UCSD-AML1 (cell line): ENCODE data around the gene IGLL1.
"Not testable (repeated sequence)": the region's sequence is repeated elsewhere in the genome, so short reads cannot be mapped to it uniquely, and the experiment has no call there.

Experiments
- DNase-seq: peaks from one replicate; lab custom pipeline; 2025; ENCODE audit not compliant: unreplicated experiment; lab: John Stamatoyannopoulos, UW

The IGLL1 gene

GRCh38 chr22:23542391-23542790 lies 37.7 kb downstream of the IGLL1 start:
- not testable (repeated sequence) for DNase-seq

- DNase-seq, result not testable (repeated sequence)
These were observed 38.2 kb downstream of the IGLL1 start for GRCh38 chr22:23541849-23542281.

- DNase-seq, result not testable (repeated sequence)
These were observed 39.3 kb downstream of the IGLL1 start for GRCh38 chr22:23540837-23541236.

DNA sequence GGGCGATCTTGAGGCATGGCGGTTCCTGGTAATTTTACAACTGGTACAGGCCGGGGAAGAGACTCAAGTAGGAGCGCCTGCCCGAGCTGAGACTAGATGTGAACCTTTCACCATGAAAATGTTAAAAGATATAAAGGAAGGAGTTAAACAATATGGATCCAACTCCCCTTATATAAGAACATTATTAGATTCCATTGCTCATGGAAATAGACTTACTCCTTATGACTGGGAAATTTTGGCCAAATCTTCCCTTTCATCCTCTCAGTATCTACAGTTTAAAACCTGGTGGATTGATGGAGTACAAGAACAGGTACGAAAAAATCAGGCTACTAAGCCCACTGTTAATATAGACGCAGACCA lies 40.3 kb downstream of the IGLL1 start:
- DNase-seq, result not testable (repeated sequence)

- peak; percentile 79 for DNase-seq
These were observed 40.8 kb downstream of the IGLL1 start for GRCh38 chr22:23539135-23539838.

DNA sequence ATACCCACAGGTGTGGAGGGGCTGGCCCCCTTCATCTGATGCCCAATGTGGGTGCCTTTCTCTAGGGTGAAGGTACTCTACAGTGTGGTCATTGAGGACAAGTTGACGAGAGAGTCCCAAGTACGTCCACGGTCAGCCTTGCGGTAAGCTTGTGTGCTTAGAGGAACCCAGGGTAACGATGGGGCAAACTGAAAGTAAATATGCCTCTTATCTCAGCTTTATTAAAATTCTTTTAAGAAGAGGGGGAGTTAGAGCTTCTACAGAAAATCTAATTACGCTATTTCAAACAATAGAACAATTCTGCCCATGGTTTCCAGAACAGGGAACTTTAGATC lies 41.4 kb downstream of the IGLL1 start:
- not testable (repeated sequence) for DNase-seq

GRCh38 chr22:23537830-23538695 lies 42.0 kb downstream of the IGLL1 start:
- not testable (repeated sequence) for DNase-seq

DNA sequence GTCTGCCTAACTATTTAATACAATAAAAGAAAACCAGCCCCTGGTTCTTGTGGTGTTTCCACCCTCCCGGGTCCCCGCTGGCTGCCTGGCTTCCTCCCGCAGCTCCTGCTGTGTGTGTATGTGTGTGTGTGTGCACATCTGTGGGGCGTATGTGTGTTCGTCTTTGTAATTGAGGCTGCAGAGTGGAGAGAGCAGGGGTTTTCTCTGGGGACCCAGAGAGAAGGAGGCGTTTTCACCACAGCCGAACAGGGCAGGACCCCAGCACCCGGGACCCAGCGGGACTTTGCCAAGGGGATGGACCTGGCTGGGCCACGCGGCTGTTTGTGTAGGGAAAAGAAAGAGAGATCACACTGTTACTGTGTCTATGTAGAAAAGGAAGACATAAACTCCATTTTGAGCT lies 42.7 kb downstream of the IGLL1 start:
- DNase-seq, result no peak

DNA sequence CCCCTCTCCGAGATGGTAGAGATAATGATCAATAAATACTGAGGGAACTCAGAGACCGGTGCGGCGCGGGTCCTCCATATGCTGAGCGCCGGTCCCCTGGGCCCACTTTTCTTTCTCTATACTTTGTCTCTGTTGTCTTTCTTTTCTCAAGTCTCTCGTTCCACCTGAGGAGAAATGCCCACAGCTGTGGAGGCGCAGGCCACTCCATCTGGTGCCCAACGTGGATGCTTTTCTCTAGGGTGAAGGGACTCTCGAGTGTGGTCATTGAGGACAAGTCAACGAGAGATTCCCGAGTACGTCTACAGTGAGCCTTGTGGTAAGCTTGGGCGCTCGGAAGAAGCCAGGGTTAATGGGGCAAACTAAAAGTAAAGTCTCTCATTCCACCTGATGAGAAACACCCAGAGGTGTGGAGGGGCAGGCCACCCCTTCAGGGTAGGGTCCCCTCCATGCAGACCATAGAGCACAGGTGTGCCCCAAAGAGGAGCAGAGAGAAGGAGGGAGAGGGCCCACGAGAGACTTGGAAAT lies 43.2 kb downstream of the IGLL1 start:
- DNase-seq, result no peak

GRCh38 chr22:23535790-23536661 lies 44.1 kb downstream of the IGLL1 start:
- not testable (repeated sequence) for DNase-seq

- DNase-seq, result no peak
These were observed 45.0 kb downstream of the IGLL1 start for GRCh38 chr22:23534851-23535717.

GRCh38 chr22:23534201-23534850 lies 45.8 kb downstream of the IGLL1 start:
- no peak for DNase-seq

DNA sequence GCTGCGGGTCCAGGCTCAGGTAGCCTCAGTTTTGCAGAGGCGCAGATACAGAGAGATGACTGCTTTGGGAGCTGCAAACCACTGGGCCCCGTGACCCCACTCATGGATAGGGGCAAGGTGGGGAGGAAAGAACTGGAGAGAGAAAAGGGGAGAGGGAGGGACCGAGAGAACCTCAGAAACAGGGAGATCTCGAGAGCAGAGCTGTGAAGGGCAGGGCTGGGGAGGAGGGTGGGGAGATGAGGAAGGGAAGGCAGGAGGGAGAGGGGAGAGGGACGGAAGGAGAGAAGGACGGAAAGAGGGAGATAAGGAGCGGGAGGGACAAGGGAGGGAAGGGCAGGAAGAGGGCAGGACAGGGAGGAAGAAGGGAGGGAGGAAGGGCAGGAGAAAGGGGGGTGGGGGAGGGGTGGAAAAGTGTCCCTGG lies 46.3 kb downstream of the IGLL1 start:
- DNase-seq, result peak; percentile 59

DNA sequence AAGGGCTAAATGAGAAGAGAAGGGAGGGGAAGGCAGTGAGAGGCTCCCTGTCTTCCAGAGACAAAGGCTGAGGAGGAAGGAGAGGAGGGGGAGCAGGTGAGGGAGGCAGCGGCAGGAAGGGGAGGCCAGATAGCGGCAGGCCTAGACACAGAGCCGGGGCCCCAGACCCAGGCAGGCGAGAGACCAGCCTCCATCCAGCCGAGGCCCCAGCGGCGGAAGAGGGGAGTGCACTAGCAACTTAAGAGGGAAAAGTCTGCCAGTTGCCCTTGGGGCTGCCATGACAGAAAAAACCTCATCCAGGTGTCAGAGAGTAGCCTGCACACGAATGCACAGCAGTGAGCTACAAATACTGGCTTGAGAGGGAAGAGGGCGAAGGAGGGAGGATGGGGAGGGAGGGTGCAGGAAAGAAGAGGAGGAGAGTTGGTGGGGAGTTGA lies 46.7 kb downstream of the IGLL1 start:
- peak; percentile 81 for DNase-seq

- DNase-seq, result no peak
These were observed 47.4 kb downstream of the IGLL1 start for GRCh38 chr22:23532731-23533130.

DNA sequence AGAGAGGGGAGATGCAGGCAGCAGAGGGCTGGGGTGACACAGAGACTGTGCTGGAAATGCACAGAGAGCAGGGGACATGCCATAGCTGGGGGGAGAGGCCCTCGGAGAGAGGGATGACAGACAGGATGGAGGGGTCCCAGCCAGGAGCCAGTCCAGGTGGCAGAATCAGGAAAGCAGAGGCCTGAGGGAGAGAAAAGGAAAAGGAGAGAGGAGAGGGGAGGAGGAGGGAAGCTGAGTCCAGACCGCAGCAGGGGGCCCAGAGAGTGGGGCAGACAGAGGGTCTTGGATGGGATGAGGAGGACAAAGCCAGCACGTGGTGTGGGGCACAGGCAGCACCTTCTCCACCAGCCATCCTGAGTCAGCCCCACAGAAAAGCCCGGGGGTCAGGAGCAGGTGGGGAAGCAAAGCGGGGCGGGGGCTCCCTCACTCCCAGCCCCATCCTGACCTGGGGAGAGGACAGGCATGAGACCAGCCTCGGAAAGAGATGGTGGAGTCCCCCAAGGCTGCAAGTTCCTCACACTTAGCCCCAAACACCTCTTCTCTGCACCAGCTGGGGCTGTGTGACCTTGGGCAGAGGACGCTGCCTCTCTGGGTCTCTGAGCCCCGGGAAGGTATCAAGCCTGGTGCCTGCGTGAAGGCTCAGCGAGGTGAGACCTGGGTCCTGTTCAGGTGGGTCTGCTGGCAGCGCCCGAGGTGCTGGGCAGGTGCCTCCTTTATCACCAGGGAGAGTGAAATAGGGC lies 48.0 kb downstream of the IGLL1 start:
- DNase-seq, result no peak

DNA sequence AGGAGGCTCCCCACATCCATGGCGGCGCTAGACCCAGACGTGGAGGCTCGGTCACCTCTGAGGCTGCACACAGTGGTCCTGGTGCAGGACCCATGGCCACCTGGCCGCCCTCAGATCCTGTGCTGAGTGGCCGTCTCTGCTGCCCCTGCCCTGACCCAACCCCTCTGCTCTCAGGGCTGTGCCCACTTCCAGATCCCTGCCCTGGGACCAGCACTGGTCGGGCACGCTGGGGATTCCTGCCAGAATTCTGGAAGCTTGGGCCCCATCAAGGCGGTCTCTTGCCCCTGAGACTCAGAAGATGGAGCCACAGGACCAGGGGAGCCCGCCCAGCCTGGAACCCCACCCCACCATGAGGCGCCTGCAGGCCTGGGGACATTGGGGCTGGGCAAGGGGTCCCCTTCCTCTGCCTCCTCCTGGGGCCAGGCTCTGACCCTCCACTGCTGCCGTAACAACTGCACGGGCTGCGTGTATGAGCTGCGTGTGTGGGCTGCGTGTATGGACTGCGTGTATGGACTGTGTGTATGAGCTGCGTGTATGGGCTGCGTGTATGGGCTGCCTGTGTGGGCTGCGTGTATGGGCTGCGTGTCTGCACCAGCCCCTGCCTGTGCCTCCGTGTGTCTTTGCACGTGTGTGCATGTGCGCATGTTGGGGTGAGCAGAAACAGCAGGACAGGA lies 48.7 kb downstream of the IGLL1 start:
- DNase-seq, result no peak

- no peak for DNase-seq
These were observed 49.3 kb downstream of the IGLL1 start for GRCh38 chr22:23530766-23531282.
